IMR-90 (cell line): ENCODE data around the gene LAMA3. TPM values are rescaled to one million over a fixed set of nuclear protein-coding genes. Genes with fewer than 3 reads are reported as not detected.

Source experiments
- ATAC-seq: fragments of 200-7000 bp; cut with Tn5 transposase; 2 replicates; pipeline ENCODE4 v1.9.1; 2020; ENCODE audit warnings: low read depth, mild to moderate bottlenecking, moderate library complexity
- BruUV-seq: library from RNA; stranded (reverse); fragments of 400-500 nt; replicated peaks from 2 replicates; lab custom pipeline; 2021; lab: Mats Ljungman, UMichigan
- CTCF ChIA-PET: fragments of 300-600 bp; formaldehyde crosslinking; extraction: SDS; loops from one replicate; lab custom pipeline; 2021; ENCODE audit warnings: antibody characterized with exemption; lab: Yijun Ruan, JAX
- POLR2A ChIA-PET: fragments of 300-600 bp; sonication (Branson Sonifier 250); formaldehyde crosslinking; loops from one replicate; lab custom pipeline; 2022; ENCODE audit warnings: antibody characterized with exemption; ENCODE audit not compliant: unreplicated experiment; lab: Charles Lee
- DNase-seq: peaks from one replicate; pipeline ENCODE4 v3.0.0; 2013
- H2AFZ ChIP-seq: replicated peaks from 2 replicates; pipeline ENCODE3; 2013; ENCODE audit warnings: low read length, mild to moderate bottlenecking; ENCODE audit not compliant: poor library complexity
- H2AK5ac ChIP-seq: 2 replicates; pipeline ENCODE4 v1.6.1; 2013; ENCODE audit warnings: low read depth, low read length, inconsistent platforms
- H2AK9ac ChIP-seq: replicated peaks from 2 replicates; pipeline ENCODE3; 2013; ENCODE audit warnings: mild to moderate bottlenecking, low read depth, low read length, moderate library complexity; ENCODE audit not compliant: poor library complexity
- H2BK120ac ChIP-seq: 2 replicates; pipeline ENCODE4 v1.6.1; 2013; ENCODE audit warnings: low read depth, low read length, inconsistent platforms
- H2BK15ac ChIP-seq: 3 replicates; pipeline ENCODE4 v1.6.1; 2013; ENCODE audit warnings: low read depth, low read length, inconsistent platforms
- H2BK20ac ChIP-seq: 2 replicates; pipeline ENCODE4 v1.6.1; 2013; ENCODE audit warnings: low read depth, mild to moderate bottlenecking, inconsistent platforms, low read length, moderate library complexity
- H2BK5ac ChIP-seq: 2 replicates; pipeline ENCODE4 v1.6.1; 2013; ENCODE audit warnings: mild to moderate bottlenecking, low read depth, low read length, inconsistent platforms; ENCODE audit not compliant: poor library complexity, severe bottlenecking
- H3K14ac ChIP-seq: replicated peaks from 2 replicates; pipeline ENCODE4 v1.6.1; 2013; ENCODE audit warnings: low read depth, low read length, inconsistent platforms
- H3K18ac ChIP-seq: 2 replicates; pipeline ENCODE4 v1.6.1; 2013; ENCODE audit warnings: low read depth, low read length, control low read depth
- H3K23ac ChIP-seq: 2 replicates; pipeline ENCODE4 v1.6.1; 2013; ENCODE audit warnings: low read depth, low read length, inconsistent platforms
- H3K27ac ChIP-seq: 2 replicates; pipeline ENCODE4 v1.5.1; 2013; ENCODE audit warnings: mild to moderate bottlenecking, control low read depth, low read length; ENCODE audit not compliant: insufficient read depth
- H3K27me3 ChIP-seq: 2 replicates; pipeline ENCODE4 v1.6.1; 2013; ENCODE audit warnings: low read length; ENCODE audit not compliant: control insufficient read depth, insufficient read depth
- H3K36me3 ChIP-seq: 2 replicates; pipeline ENCODE4 v1.6.1; 2013; ENCODE audit warnings: low read length, mixed read lengths; ENCODE audit not compliant: control insufficient read depth, insufficient read depth
- H3K4ac ChIP-seq: 2 replicates; pipeline ENCODE4 v1.6.1; 2013; ENCODE audit warnings: low read depth, low read length, inconsistent platforms
- H3K4me1 ChIP-seq: 2 replicates; pipeline ENCODE4 v1.6.1; 2013; ENCODE audit warnings: low read length, mixed read lengths; ENCODE audit not compliant: control insufficient read depth, insufficient read depth
- H3K4me2 ChIP-seq: 2 replicates; pipeline ENCODE4 v1.6.1; 2013; ENCODE audit warnings: low read depth, mild to moderate bottlenecking, control low read depth, low read length, moderate library complexity
- H3K4me3 ChIP-seq: 2 replicates; pipeline ENCODE4 v1.5.1; 2013; ENCODE audit warnings: low read depth, mild to moderate bottlenecking, control low read depth, low read length, moderate library complexity; ENCODE audit not compliant: insufficient read depth
- H3K56ac ChIP-seq: 2 replicates; pipeline ENCODE4 v1.6.1; 2013; ENCODE audit warnings: low read length, inconsistent platforms; ENCODE audit not compliant: insufficient read depth; ENCODE audit errors: extremely low read depth
- H3K79me1 ChIP-seq, 2 experiments: 2 replicates each; pipeline ENCODE4 v1.6.1; 2013; ENCODE audit warnings: low read length in 2 of 2, inconsistent platforms in 1 of 2, low read depth in 1 of 2
- H3K9ac ChIP-seq: 2 replicates; pipeline ENCODE4 v1.6.1; 2013; ENCODE audit warnings: low read depth, low read length, control low read depth
- H3K9me1 ChIP-seq: 2 replicates; pipeline ENCODE4 v1.6.1; 2013; ENCODE audit warnings: low read length, inconsistent platforms; ENCODE audit not compliant: insufficient read depth
- H3K9me3 ChIP-seq: 2 replicates; pipeline ENCODE4 v1.6.1; 2013; ENCODE audit warnings: low read length; ENCODE audit not compliant: control insufficient read depth, insufficient read depth
- H4K20me1 ChIP-seq: 2 replicates; pipeline ENCODE4 v1.6.1; 2013; ENCODE audit warnings: low read length, inconsistent platforms; ENCODE audit not compliant: insufficient read depth
- H4K5ac ChIP-seq: 2 replicates; pipeline ENCODE4 v1.6.1; 2013; ENCODE audit warnings: mild to moderate bottlenecking, low read depth, low read length, control low read depth
- H4K8ac ChIP-seq, 2 experiments: 2 replicates each; pipeline ENCODE4 v1.6.1; 2013; ENCODE audit warnings: low read depth in 2 of 2, low read length in 2 of 2, control low read depth in 1 of 2, inconsistent platforms in 1 of 2
- H4K91ac ChIP-seq: 2 replicates; pipeline ENCODE4 v1.6.1; 2013; ENCODE audit warnings: low read depth, low read length, inconsistent platforms; ENCODE audit not compliant: insufficient read depth
- BHLHE40 ChIP-seq: fragments of 150-350 bp; IDR thresholded peaks from 2 replicates; pipeline ENCODE4 v1.6.1; 2016; ENCODE audit warnings: mild to moderate bottlenecking, low read depth, low read length
- MAZ ChIP-seq: IDR thresholded peaks from 2 replicates; pipeline ENCODE4 v1.6.1; 2012; ENCODE audit warnings: low read depth, mild to moderate bottlenecking, low read length, improper control_type of control experiment, moderate library complexity, borderline replicate concordance
- NFE2L2 ChIP-seq: fragments of 150-350 bp; IDR thresholded peaks from 2 replicates; pipeline ENCODE4 v1.6.1; 2016; ENCODE audit warnings: low read depth, mild to moderate bottlenecking, low read length
- RAD21 ChIP-seq: IDR thresholded peaks from 2 replicates; pipeline ENCODE4 v1.6.1; 2012; ENCODE audit warnings: low read length, improper control_type of control experiment
- WGBS, 2 experiments: methylation state at CpG; one replicate each; pipeline versions ENCODE4 v1.1.5 to v1.1.7; 2013; ENCODE audit warnings: missing lambda C conversion rate in 2 of 2; ENCODE audit not compliant: insufficient read length in 1 of 2; ENCODE audit errors: extremely low coverage in 2 of 2; 5-methylcytosine and 5-hydroxymethylcytosine counted together
- dilution Hi-C: fragments of 300-500 bp; cut with HindIII; formaldehyde crosslinking; loops from one replicate; pipeline ENCODE4 v1.14.3; 2018; ENCODE audit warnings: low sequenced_read_pairs; ENCODE audit not compliant: unreplicated experiment
- in situ Hi-C: fragments of 300-500 bp; cut with MboI; formaldehyde crosslinking; loops from 3 replicates; pipeline ENCODE4 v1.14.3; 2019; ENCODE audit warnings: low sequenced_read_pairs, inconsistent platforms, mixed read lengths
- intact Hi-C: fragments of 100-400 bp; cut with micrococcal nuclease; formaldehyde crosslinking; loops from 2 replicates; pipeline ENCODE4 v1.10.0; 2022
- polyA plus RNA-seq, 3 experiments: library from polyadenylated mRNA; depleted of rRNA; stranded (reverse); fragments of >200 nt; gene quantifications; 2 replicates each; pipeline ENCODE4 v1.2.3, GENCODE V29; 2012; ENCODE audit warnings: low replicate concordance in 1 of 3
- total RNA-seq: library from RNA; depleted of rRNA; stranded (reverse); fragments of >200 nt; gene quantifications from 2 replicates; pipeline ENCODE4 v1.2.3, GENCODE V29; 2012
- TF ChIP-seq, protein P1 (sequence below): fragments of 150-350 bp; IDR thresholded peaks from 2 replicates; pipeline ENCODE4 v1.6.1; 2017; ENCODE audit warnings: mild to moderate bottlenecking, antibody characterized with exemption, low read length, low read depth

Gene LAMA3
- total and polyA plus RNA-seq, 2 of the 4 experiments (the other 2 are of a cell fraction), result 0.18 to 0.19 TPM

DNA sequence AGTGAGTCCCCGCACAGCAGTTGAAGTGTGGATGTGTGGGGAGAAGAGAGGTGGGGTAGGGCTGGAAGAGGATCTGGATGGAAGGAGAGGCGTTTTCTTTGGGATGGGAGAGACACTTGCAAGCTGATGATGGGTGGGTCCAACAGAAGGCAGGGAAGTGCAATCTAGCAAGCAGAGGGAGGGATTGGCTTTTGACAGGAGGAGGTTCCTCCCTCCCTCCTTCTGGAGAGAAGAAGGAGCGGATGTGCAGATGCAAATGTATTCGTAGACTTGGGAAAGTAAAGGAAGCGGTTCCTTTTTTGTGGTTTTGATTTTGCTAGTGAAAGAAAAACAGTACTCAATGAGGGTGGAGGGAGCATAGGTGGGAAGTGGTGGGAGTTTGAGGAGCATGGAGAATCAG, 48.9 kb downstream of the LAMA3 start:
- no peak for DNase-seq
- ATAC-seq, result no peak
- no peak overlapping the region for H4K8ac ChIP-seq
- no peak overlapping the region for H2BK15ac ChIP-seq
- H2AFZ ChIP-seq, result no peak overlapping the region
- no CpG with 5 or more reads among the region's 5 CpGs for WGBS, 2 experiments
- peaks cover 43% of the 10 kb centered on the region for H3K27me3 ChIP-seq
- H3K4ac ChIP-seq, result no peak overlapping the region
- TF ChIP-seq, protein P1, sequence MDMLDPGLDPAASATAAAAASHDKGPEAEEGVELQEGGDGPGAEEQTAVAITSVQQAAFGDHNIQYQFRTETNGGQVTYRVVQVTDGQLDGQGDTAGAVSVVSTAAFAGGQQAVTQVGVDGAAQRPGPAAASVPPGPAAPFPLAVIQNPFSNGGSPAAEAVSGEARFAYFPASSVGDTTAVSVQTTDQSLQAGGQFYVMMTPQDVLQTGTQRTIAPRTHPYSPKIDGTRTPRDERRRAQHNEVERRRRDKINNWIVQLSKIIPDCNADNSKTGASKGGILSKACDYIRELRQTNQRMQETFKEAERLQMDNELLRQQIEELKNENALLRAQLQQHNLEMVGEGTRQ, result no peak
- TF ChIP-seq RAD21 (no peak), MAZ (no peak), NFE2L2 (no peak), BHLHE40 (no peak)
- H3K14ac ChIP-seq, result no peak overlapping the region
- H2AK9ac ChIP-seq, result no peak overlapping the region
- no TSS peak for BruUV-seq
- no peaks in the 10 kb centered on the region; the same call in 1 of the 2 replicates for H3K9me1 ChIP-seq
- no peak overlapping the region for H2BK120ac ChIP-seq
- no peak overlapping the region for H3K9ac ChIP-seq
- no peak overlapping the region for H3K56ac ChIP-seq
- H2AK5ac ChIP-seq, result no peak overlapping the region
- in situ Hi-C loops, result no loop called here
- no peak overlapping the region for H4K91ac ChIP-seq
- no peak overlapping the region for H3K23ac ChIP-seq
- H3K4me2 ChIP-seq, result no peak overlapping the region
- H3K4me1 ChIP-seq, result no peaks in the 10 kb centered on the region
- H2BK5ac ChIP-seq, result no peak overlapping the region
- ChIA-PET POLR2A (no interaction called here), CTCF (no interaction called here)
- H4K5ac ChIP-seq, result no peak overlapping the region
- no peak overlapping the region for H3K4me3 ChIP-seq
- dilution Hi-C loops, result no loop called here
- no peaks in the 10 kb centered on the region for H3K79me1 ChIP-seq
- H2BK20ac ChIP-seq, result no peak overlapping the region
- H3K9me3 ChIP-seq, result no peaks in the 10 kb centered on the region
- H4K20me1 ChIP-seq, result no peaks in the 10 kb centered on the region
- H3K18ac ChIP-seq, result no peak overlapping the region
- H3K36me3 ChIP-seq, result no peaks in the 10 kb centered on the region
- intact Hi-C loops, result no loop called here
- no peak overlapping the region for H3K27ac ChIP-seq
